ENCODE data around the gene PSMA8.
A peak's percentile ranks its signal among the peaks of the same experiment; 100 is the strongest.

PSMA8 gene

GRCh38 chr18:26215247-26215970, 81.7 kb downstream of the PSMA8 start:
- TF ChIP-seq CTCF (IDR thresholded peaks at IDR 0.05; ENCODE audit: insufficient read depth, low read depth, low read length, missing control alignments), result no peak
- DNase-seq (ENCODE audit: low read depth), result peak; percentile 83
- H3K4me3 ChIP-seq (ENCODE audit: low read depth, low read length), result peak overlapping the region; percentile 61

- no peak for DNase-seq (ENCODE audit: low read depth)
- no peak overlapping the region for H3K4me3 ChIP-seq (ENCODE audit: low read depth, low read length)
- TF ChIP-seq CTCF (IDR thresholded peaks at IDR 0.05; ENCODE audit: insufficient read depth, low read depth, low read length, missing control alignments), result no peak
Observed at GRCh38 chr18:26225022-26225693, 91.5 kb downstream of the PSMA8 start.

GRCh38 chr18:26225915-26226228, 92.2 kb downstream of the PSMA8 start:
- no peak for TF ChIP-seq CTCF (IDR thresholded peaks at IDR 0.05; ENCODE audit: insufficient read depth, low read depth, low read length, missing control alignments)
- peak overlapping the region; percentile 53 for H3K4me3 ChIP-seq (ENCODE audit: low read depth, low read length)
- DNase-seq (ENCODE audit: low read depth), result no peak

GRCh38 chr18:26226229-26227050, 92.8 kb downstream of the PSMA8 start, which contains the start of gene TAF4B:
TSS of gene TAF4B (plus strand) at chr18:26226445. CDS start at chr18:26226934, 489 bp downstream.
- DNase-seq (ENCODE audit: low read depth), result peak; percentile 94
- TF ChIP-seq CTCF (IDR thresholded peaks at IDR 0.05; ENCODE audit: insufficient read depth, low read depth, low read length, missing control alignments), result no peak
- peak within 1 kb of the TSS; percentile 53 for H3K4me3 ChIP-seq (ENCODE audit: low read depth, low read length)

GRCh38 chr18:26227051-26227670, 93.5 kb downstream of the PSMA8 start:
- no peak for TF ChIP-seq CTCF (IDR thresholded peaks at IDR 0.05; ENCODE audit: insufficient read depth, low read depth, low read length, missing control alignments)
- DNase-seq (ENCODE audit: low read depth), result no peak
- H3K4me3 ChIP-seq (ENCODE audit: low read depth, low read length), result peak overlapping the region; percentile 53

- no peak for TF ChIP-seq CTCF (IDR thresholded peaks at IDR 0.05; ENCODE audit: insufficient read depth, low read depth, low read length, missing control alignments)
- peak overlapping the region; percentile 53 for H3K4me3 ChIP-seq (ENCODE audit: low read depth, low read length)
- DNase-seq (ENCODE audit: low read depth), result no peak
Observed at GRCh38 chr18:26228562-26229260, 95.0 kb downstream of the PSMA8 start.
